ENCODE results near the gene BICC1. TPM values are rescaled to one million over a fixed set of nuclear protein-coding genes. Genes with fewer than 3 reads are reported as not detected.

BICC1 gene
- total RNA-seq, 6 experiments from 2014 or later = 55.6 to 67.7 (median 64.8) TPM

GRCh38 chr10:58574058-58574457, 61.4 kb downstream of the BICC1 start:
- Mint-ChIP-seq H3K27ac (peak overlapping the region; percentile 65), H3K27me3 (ENCODE audit: insufficient read depth) (no peaks in the 10 kb centered on the region; the same call in 1 of the 2 replicates), H3K9me3 (peaks cover 27% of the 10 kb centered on the region), H3K36me3 (ENCODE audit: low read depth) (peaks cover 34% of the 10 kb centered on the region), H3K4me3 (peak overlapping the region; percentile 56), H3K4me1 (ENCODE audit: low read depth) (peaks cover 74% of the 10 kb centered on the region)
- peak; percentile 24 for DNase-seq
- no peak for TF ChIP-seq CTCF (IDR thresholded peaks at IDR 0.05)

- DNase-seq = no peak
- 0 out of 2 replicates have a peak overlapping the region, but pooled peaks have one; percentile 4 for H3K4me3 Mint-ChIP-seq
- H3K27ac Mint-ChIP-seq = no peak overlapping the region
- no peaks in the 10 kb centered on the region; the same call in 1 of the 2 replicates for H3K27me3 Mint-ChIP-seq (ENCODE audit: insufficient read depth)
- peaks cover 15% of the 10 kb centered on the region for H3K9me3 Mint-ChIP-seq
- H3K4me1 Mint-ChIP-seq (ENCODE audit: low read depth) = peaks cover 80% of the 10 kb centered on the region
- TF ChIP-seq CTCF (IDR thresholded peaks at IDR 0.05) = no peak
- peaks cover 19% of the 10 kb centered on the region for H3K36me3 Mint-ChIP-seq (ENCODE audit: low read depth)
These were observed 62.8 kb downstream of the BICC1 start for GRCh38 chr10:58575491-58575890.

GRCh38 chr10:58576751-58577436, 64.2 kb downstream of the BICC1 start:
- H3K4me3 Mint-ChIP-seq = peak overlapping the region; percentile 67
- H3K36me3 Mint-ChIP-seq (ENCODE audit: low read depth) = peaks cover 5% of the 10 kb centered on the region
- TF ChIP-seq CTCF (IDR thresholded peaks at IDR 0.05) = no peak
- H3K9me3 Mint-ChIP-seq = peaks cover 3% of the 10 kb centered on the region
- H3K27me3 Mint-ChIP-seq (ENCODE audit: insufficient read depth) = no peaks in the 10 kb centered on the region; the same call in 1 of the 2 replicates
- no peak for DNase-seq
- H3K27ac Mint-ChIP-seq = peak overlapping the region; percentile 71
- peaks cover 86% of the 10 kb centered on the region for H3K4me1 Mint-ChIP-seq (ENCODE audit: low read depth)

- H3K9me3 Mint-ChIP-seq = no peaks in the 10 kb centered on the region
- H3K27ac Mint-ChIP-seq = peak overlapping the region; percentile 71
- no peak for DNase-seq
- H3K4me1 Mint-ChIP-seq (ENCODE audit: low read depth) = peaks cover 91% of the 10 kb centered on the region
- H3K27me3 Mint-ChIP-seq (ENCODE audit: insufficient read depth) = no peaks in the 10 kb centered on the region; the same call in 1 of the 2 replicates
- peak overlapping the region; percentile 67; the same call in 1 of the 2 replicates for H3K4me3 Mint-ChIP-seq
- no peak for TF ChIP-seq CTCF (IDR thresholded peaks at IDR 0.05)
- peaks cover under 1% of the 10 kb centered on the region; the same call in 1 of the 2 replicates for H3K36me3 Mint-ChIP-seq (ENCODE audit: low read depth)
These were observed 64.7 kb downstream of the BICC1 start for GRCh38 chr10:58577437-58577777.

GRCh38 chr10:58578366-58578765, 65.7 kb downstream of the BICC1 start:
- Mint-ChIP-seq H3K4me1 (ENCODE audit: low read depth) (peaks cover 91% of the 10 kb centered on the region), H3K4me3 (no peak overlapping the region; the same call in 1 of the 2 replicates), H3K27ac (peak overlapping the region; percentile 61), H3K36me3 (ENCODE audit: low read depth) (peaks cover 9% of the 10 kb centered on the region), H3K9me3 (no peaks in the 10 kb centered on the region), H3K27me3 (ENCODE audit: insufficient read depth) (no peaks in the 10 kb centered on the region; the same call in 1 of the 2 replicates)
- DNase-seq = no peak
- TF ChIP-seq CTCF (IDR thresholded peaks at IDR 0.05) = no peak
